ENCODE results near the gene AGO1.

AGO1 gene

DNA sequence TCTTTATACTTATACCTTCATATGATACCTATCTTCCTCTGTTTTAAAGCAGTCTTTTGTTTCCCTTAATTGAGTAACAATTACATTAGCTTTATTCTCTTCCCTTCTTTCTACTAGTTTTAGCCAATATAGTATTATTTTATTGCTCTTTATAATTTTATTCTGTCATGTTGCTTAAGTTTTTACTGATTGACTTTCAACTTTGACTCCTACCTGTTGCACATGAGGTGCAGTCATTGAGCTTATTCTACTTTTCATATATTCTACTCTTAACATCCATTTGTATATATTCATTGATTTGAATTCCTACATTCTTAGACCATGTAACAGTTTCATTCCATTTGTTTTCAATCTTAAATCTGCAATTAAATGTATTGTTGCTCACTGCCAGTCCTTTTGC, 97.1 kb downstream of the AGO1 start:
- no peak overlapping the region for H3K27ac ChIP-seq (ENCODE audit: low read length, poor library complexity, severe bottlenecking)
- no peak overlapping the region for H2BK15ac ChIP-seq (ENCODE audit: low read depth, poor library complexity, severe bottlenecking)
- H2AFZ ChIP-seq (ENCODE audit: low read depth, low read length) = no peak overlapping the region

More for the DNA sequence above, 97.1 kb downstream of the AGO1 start:
- no peaks in the 10 kb centered on the region for H3K4me1 ChIP-seq (ENCODE audit: control insufficient read depth, insufficient read depth, low read depth, low read length)
- no peak overlapping the region for H3K4me2 ChIP-seq (ENCODE audit: low read length, poor library complexity, severe bottlenecking)
- no peak overlapping the region for H2BK5ac ChIP-seq (ENCODE audit: low read depth, low read length, poor library complexity, severe bottlenecking)
- H2BK120ac ChIP-seq (ENCODE audit: low read depth, low read length) = no peak overlapping the region
- H3K79me1 ChIP-seq (replicated peaks; ENCODE audit: low read length, poor library complexity, severe bottlenecking) = peaks cover 6% of the 10 kb centered on the region
- DNase-seq = no peak
- H3K14ac ChIP-seq (ENCODE audit: low read length in 2 of 2) = no peak overlapping the region
- H3K9me3 ChIP-seq (ENCODE audit: control insufficient read depth, low read length) = no peaks in the 10 kb centered on the region
- H4K91ac ChIP-seq (ENCODE audit: low read length) = no peak overlapping the region
- H3K4me3 ChIP-seq (ENCODE audit: insufficient read depth in 1 of 2, low read depth in 1 of 2, low read length in 2 of 2) = no peak overlapping the region
- H2BK12ac ChIP-seq (ENCODE audit: low read length in 2 of 2) = no peak overlapping the region
- no peak overlapping the region for H3K9ac ChIP-seq (ENCODE audit: low read length)
- H3K36me3 ChIP-seq (ENCODE audit: control insufficient read depth in 1 of 2, insufficient read depth in 2 of 2, low read depth in 1 of 2, low read length in 2 of 2) = peaks cover 0 to 43% of the 10 kb centered on the region in 2 experiments
- H3K23ac ChIP-seq (ENCODE audit: low read length in 2 of 2) = no peak overlapping the region
- no peak overlapping the region for H3K4ac ChIP-seq (ENCODE audit: low read depth in 1 of 2, low read length in 2 of 2)
- H3K27me3 ChIP-seq (ENCODE audit: control insufficient read depth in 1 of 2, insufficient read depth in 1 of 2, low read length in 2 of 2) = no peaks in the 10 kb centered on the region
- H4K8ac ChIP-seq (ENCODE audit: low read length) = no peak overlapping the region
- no peak overlapping the region for H3K18ac ChIP-seq (ENCODE audit: low read depth in 1 of 2, low read length in 2 of 2)
- H2AK5ac ChIP-seq (ENCODE audit: low read length, severe bottlenecking) = no peak overlapping the region

All from mesenchymal stem cell (in vitro differentiated cells and primary cell).